Peyer's patch (tissue), 4 donors: ENCODE data around the gene ACVR2B. TPM values are rescaled to one million over a fixed set of nuclear protein-coding genes. Genes with fewer than 3 reads are reported as not detected.
"Not testable (repeated sequence)": the region's sequence is repeated elsewhere in the genome, so short reads cannot be mapped to it uniquely, and the experiment has no call there.

Experiments used
- DNase-seq, 3 donors: peaks; one replicate each; pipeline ENCODE4 v3.0.0-alpha.2; 2017 to 2019
- H3K27ac ChIP-seq, 4 donors: fragments of 200-600 bp; sonication (generic); one replicate each; pipeline ENCODE4 v1.5.1; 2016 to 2019
- H3K27me3 ChIP-seq, 2 donors: fragments of 200-600 bp; sonication (generic); one replicate each; pipeline ENCODE4 v1.5.1; 2019
- H3K36me3 ChIP-seq, 3 donors: fragments of 200-600 bp; sonication (generic); one replicate each; pipeline ENCODE4 v1.5.1; 2016 to 2019
- H3K4me1 ChIP-seq, 4 donors: fragments of 200-600 bp; sonication (generic); one replicate each; pipeline ENCODE4 v1.5.1; 2016 to 2019
- H3K4me3 ChIP-seq, 4 donors: fragments of 200-600 bp; sonication (generic); 1 replicate in 3 of 4; 2 replicates in 1 of 4; pipeline ENCODE4 v1.5.1; 2016 to 2019; ENCODE audit warnings: mild to moderate bottlenecking in 1 of 4
- H3K9me3 ChIP-seq, 4 donors: fragments of 200-600 bp; sonication (generic); one replicate each; pipeline ENCODE4 v1.5.1; 2016 to 2019; ENCODE audit warnings: mild to moderate bottlenecking in 1 of 4
- POLR2A ChIP-seq, 2 donors: fragments of 450-650 bp; IDR thresholded peaks; one replicate each; pipeline ENCODE4 v1.5.1; 2017; ENCODE audit warnings: antibody characterized with exemption in 2 of 2, mild to moderate bottlenecking in 2 of 2, moderate library complexity in 2 of 2
- total RNA-seq, 4 donors: library from RNA; depleted of rRNA; stranded (reverse); fragments of >200 nt; gene quantifications; one replicate each; pipeline ENCODE4 v1.1.0, GENCODE V29; 2016
- TF ChIP-seq, protein P1 (sequence below), 6 experiments: fragments of 450-650 bp in 4 of 6; fragments of 200-600 bp in 2 of 6; sonication (generic) in 1 of 6; IDR thresholded peaks; one replicate each; pipeline ENCODE4 v1.5.1; 2017 to 2019; ENCODE audit warnings: antibody characterized with exemption in 6 of 6, mild to moderate bottlenecking in 3 of 6, moderate library complexity in 1 of 6

Gene ACVR2B
- total RNA-seq, 4 donors from 2014 or later, result 4.9 to 14.5 (median 7.6) TPM

DNA sequence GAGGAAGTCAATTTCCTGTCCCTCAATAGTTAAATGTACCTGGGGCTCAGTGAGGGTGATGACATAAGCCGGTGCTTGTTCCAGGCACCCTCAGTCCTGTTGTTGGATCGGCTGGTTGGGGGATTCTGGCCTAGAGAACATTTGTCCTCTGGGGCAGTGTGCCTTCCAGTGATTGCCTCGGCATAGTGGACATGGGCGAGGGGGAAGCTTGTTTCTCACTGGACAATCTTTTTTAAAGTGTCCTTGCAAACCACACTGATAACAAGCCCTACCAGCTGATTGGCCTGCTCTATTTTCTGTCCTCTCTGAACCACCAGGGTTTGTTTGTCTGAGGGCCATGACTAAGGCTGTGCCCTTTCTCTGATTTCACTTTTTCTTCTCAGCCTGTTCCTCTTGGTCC is 10.5 kb upstream of the ACVR2B start:
- not testable (repeated sequence) for H3K9me3 ChIP-seq, H3K27ac ChIP-seq, H3K27me3 ChIP-seq, H3K36me3 ChIP-seq, H3K4me1 ChIP-seq, DNase-seq, H3K4me3 ChIP-seq

DNA sequence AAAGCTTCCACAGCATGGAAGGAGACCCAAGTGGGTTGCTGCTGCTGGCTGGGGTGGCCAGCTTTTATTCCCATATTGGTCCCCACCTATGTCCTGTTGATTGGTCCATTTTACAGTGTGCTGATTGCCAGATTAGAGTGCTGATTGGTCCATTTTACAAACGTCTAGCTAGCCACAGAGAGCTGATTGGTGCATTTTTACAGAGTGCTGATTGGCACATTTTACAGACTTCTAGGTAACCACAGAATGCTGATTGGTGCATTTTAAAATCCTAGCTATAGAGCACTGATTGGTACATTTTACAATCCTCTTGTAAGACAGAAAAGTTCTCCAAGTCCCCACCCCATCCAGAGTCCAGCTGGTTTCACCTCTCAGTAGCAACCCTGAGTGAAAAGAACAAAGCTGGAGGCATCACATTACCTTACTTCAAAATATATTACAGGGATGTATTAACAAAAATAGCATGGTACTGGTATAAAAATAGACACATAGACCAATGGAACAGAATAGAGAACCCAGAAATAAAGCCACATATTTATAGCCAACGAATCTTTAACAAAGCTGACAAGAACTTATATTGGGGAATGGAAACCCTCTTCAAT is 7.5 kb upstream of the ACVR2B start:
- H3K4me3 ChIP-seq, result no peak overlapping the region
- no peaks in the 10 kb centered on the region for H3K36me3 ChIP-seq
- H3K9me3 ChIP-seq, result no peaks in the 10 kb centered on the region
- TF ChIP-seq, protein P1, sequence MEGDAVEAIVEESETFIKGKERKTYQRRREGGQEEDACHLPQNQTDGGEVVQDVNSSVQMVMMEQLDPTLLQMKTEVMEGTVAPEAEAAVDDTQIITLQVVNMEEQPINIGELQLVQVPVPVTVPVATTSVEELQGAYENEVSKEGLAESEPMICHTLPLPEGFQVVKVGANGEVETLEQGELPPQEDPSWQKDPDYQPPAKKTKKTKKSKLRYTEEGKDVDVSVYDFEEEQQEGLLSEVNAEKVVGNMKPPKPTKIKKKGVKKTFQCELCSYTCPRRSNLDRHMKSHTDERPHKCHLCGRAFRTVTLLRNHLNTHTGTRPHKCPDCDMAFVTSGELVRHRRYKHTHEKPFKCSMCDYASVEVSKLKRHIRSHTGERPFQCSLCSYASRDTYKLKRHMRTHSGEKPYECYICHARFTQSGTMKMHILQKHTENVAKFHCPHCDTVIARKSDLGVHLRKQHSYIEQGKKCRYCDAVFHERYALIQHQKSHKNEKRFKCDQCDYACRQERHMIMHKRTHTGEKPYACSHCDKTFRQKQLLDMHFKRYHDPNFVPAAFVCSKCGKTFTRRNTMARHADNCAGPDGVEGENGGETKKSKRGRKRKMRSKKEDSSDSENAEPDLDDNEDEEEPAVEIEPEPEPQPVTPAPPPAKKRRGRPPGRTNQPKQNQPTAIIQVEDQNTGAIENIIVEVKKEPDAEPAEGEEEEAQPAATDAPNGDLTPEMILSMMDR (IDR thresholded peaks at IDR 0.05), result no peak
- no peak for TF ChIP-seq POLR2A (IDR thresholded peaks at IDR 0.05)
- no peaks in the 10 kb centered on the region for H3K27me3 ChIP-seq
- H3K27ac ChIP-seq, result no peak overlapping the region
- no peaks in the 10 kb centered on the region for H3K4me1 ChIP-seq
- no peak for DNase-seq

GRCh38 chr3:38446812-38447211 is 6.9 kb upstream of the ACVR2B start:
- H3K27me3 ChIP-seq, result no peaks in the 10 kb centered on the region
- no peaks in the 10 kb centered on the region for H3K36me3 ChIP-seq
- no peak overlapping the region for H3K27ac ChIP-seq
- no peaks in the 10 kb centered on the region for H3K4me1 ChIP-seq
- H3K9me3 ChIP-seq, result no peaks in the 10 kb centered on the region
- H3K4me3 ChIP-seq, result no peak overlapping the region
- TF ChIP-seq, protein P1 (IDR thresholded peaks at IDR 0.05), result no peak
- TF ChIP-seq POLR2A (IDR thresholded peaks at IDR 0.05), result no peak
- no peak for DNase-seq

- no peak for DNase-seq
- no peak for TF ChIP-seq POLR2A (IDR thresholded peaks at IDR 0.05)
- TF ChIP-seq, protein P1 (IDR thresholded peaks at IDR 0.05), result no peak
- H3K4me1 ChIP-seq, result peaks cover 0 to 11% (median 5%) of the 10 kb centered on the region in 4 donors
- H3K36me3 ChIP-seq, result no peaks in the 10 kb centered on the region
- H3K27me3 ChIP-seq, result no peaks in the 10 kb centered on the region
- H3K4me3 ChIP-seq, result no peak overlapping the region
- H3K27ac ChIP-seq, result no peak overlapping the region
- no peaks in the 10 kb centered on the region for H3K9me3 ChIP-seq
These were observed 2.8 kb upstream of the ACVR2B start for GRCh38 chr3:38450853-38451252.

- H3K9me3 ChIP-seq, result no peaks in the 10 kb centered on the region
- DNase-seq, result no peak
- H3K4me3 ChIP-seq, result peak overlapping the region; percentile 68 to 94 (median 76)
- TF ChIP-seq POLR2A (IDR thresholded peaks at IDR 0.05), result no peak
- TF ChIP-seq, protein P1 (IDR thresholded peaks at IDR 0.05), result no peak
- peak overlapping the region; percentile 58 to 94 (median 80) for H3K27ac ChIP-seq
- H3K27me3 ChIP-seq, result no peaks in the 10 kb centered on the region
- peaks cover 0 to 14% (median 6%) of the 10 kb centered on the region in 4 donors for H3K4me1 ChIP-seq
- no peaks in the 10 kb centered on the region for H3K36me3 ChIP-seq
These were observed 155 bp downstream of the ACVR2B start for GRCh38 chr3:38453913-38454177.

DNA sequence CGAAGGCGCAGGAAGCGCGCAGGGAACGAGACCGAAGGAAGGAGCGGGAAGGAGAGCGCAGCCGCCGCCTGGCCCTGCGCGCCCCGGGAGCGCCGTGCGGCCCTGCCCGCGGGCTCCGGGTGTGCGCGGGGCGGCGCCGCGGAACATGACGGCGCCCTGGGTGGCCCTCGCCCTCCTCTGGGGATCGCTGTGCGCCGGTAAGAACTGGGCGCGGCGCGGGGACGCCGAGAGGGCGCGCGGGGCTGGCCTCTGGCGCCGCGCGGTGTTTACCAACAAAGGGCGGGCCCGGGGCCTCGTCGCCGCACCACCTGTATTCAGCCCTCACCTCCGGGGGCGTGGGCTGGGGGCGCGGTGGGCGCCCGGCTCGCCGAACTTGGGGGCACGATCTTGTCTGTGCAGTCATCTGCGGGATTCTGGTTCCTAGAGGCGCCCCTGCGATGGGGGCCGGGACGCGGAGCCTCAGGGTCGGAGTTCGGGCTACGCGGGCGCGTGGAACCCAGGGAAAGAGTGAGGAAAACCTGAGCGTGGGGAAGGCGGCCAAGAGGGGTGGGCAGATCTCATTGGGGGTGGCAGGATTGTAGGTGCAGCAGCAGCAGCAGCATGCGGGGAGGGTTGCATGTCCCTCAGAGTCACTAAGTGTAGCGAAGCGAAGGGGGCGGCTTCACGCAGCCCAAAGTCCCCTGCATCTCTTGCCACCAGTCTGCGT is 641 bp downstream of the ACVR2B start:
- no peaks in the 10 kb centered on the region for H3K27me3 ChIP-seq
- H3K27ac ChIP-seq, result peak overlapping the region; percentile 58 to 94 (median 80)
- peaks cover 0 to 16% (median 6%) of the 10 kb centered on the region in 4 donors for H3K4me1 ChIP-seq
- H3K36me3 ChIP-seq, result no peaks in the 10 kb centered on the region
- H3K4me3 ChIP-seq, result peak overlapping the region; percentile 68 to 94 (median 76)
- DNase-seq, result peak in 2 of 3 donors; percentile 73 to 84
- TF ChIP-seq, protein P1 (IDR thresholded peaks at IDR 0.05), result peak in 2 of 6 experiments; percentile 13 to 21
- TF ChIP-seq POLR2A (IDR thresholded peaks at IDR 0.05), result peak; percentile 41 to 86
- H3K9me3 ChIP-seq, result no peaks in the 10 kb centered on the region
